Suprapubic skin (tissue), 3 donors: Measurements from ENCODE around the gene CDC42SE2.

Experiments
- CTCF ChIP-seq, 2 donors: fragments of 200-600 bp in 1 of 2; fragments of 450-650 bp in 1 of 2; sonication (generic) in 1 of 2; IDR thresholded peaks; one replicate each; pipeline ENCODE4 v1.5.1; 2016 to 2019; ENCODE audit warnings: antibody characterized with exemption in 2 of 2, mild to moderate bottlenecking in 1 of 2, moderate library complexity in 1 of 2
- POLR2AphosphoS5 ChIP-seq, 3 donors: sonication (generic); formaldehyde crosslinking; IDR thresholded peaks; one replicate each; pipeline ENCODE4 v1.6.1; 2017; ENCODE audit warnings: antibody characterized with exemption in 3 of 3

- TF ChIP-seq CTCF (IDR thresholded peaks at IDR 0.05) (no peak), POLR2AphosphoS5 (IDR thresholded peaks at IDR 0.05) (no peak)
Observed at GRCh38 chr5:131261483-131261882, 2.4 kb upstream of the CDC42SE2 start.
